Right forelimb (tissue), 1 donor: ENCODE data around the gene SNAPC2.
"Not testable (repeated sequence)": the region's sequence is repeated elsewhere in the genome, so short reads cannot be mapped to it uniquely, and the experiment has no call there.

Experiments used
- DNase-seq: peaks from one replicate; pipeline ENCODE4 v3.0.0-alpha.2; 2018

Gene SNAPC2

DNA sequence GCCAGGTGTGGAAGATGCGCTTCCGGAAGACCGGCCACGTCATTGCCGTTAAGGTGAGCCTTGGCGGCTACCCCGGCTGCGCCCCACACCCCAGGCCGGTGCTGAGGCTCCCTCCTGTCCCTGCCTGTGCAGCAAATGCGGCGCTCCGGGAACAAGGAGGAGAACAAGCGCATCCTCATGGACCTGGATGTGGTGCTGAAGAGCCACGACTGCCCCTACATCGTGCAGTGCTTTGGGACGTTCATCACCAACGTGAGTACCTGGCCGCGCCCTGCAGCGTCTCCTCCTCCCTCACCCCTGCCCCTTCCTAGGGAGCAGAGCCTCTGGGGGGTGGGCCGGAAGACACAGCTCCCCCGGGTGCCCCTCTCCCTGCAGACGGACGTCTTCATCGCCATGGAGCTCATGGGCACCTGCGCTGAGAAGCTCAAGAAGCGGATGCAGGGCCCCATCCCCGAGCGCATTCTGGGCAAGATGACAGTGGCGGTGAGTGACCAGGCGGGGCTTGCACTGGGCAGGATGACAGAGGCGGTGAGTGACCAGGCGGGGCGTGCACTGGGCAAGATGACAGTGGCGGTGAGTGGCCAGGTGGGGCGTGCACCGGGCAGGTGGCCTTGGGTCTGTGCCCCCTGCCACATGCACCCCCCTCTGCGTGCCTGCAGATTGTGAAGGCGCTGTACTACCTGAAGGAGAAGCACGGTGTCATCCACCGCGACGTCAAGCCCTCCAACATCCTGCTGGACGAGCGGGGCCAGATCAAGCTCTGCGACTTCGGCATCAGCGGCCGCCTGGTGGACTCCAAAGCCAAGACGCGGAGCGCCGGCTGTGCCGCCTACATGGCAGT lies 9.6 kb upstream of the SNAPC2 start:
- DNase-seq: no peak

DNA sequence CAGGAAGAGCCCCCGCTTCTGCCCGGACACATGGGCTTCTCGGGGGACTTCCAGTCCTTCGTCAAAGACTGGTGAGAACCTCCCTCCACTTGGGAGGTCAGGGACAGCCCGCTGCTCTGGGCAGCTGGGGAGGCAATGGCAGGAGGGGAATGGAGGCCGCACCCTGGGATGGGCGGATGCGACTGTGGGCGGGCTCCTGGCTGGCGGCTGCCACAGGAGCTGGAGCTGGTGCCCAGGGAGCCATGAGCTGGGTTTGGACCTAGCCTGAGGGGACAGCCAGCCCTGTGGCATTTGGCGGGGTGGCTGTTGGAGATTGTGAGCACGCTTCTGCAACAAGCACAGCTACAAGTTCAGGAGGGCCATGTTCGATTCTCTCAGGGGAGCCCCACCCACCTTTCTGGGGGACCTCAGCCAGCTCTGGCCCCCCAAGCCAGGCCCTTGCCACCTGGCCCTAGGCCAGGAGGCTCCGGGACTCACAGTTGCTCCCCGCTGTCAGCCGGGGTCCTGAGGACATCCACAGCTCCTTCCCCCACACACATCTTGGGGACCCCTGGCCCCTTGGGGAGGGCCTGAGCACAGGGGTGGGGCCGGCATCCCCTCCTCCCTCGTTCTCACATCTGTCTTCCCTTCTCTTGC lies 8.5 kb upstream of the SNAPC2 start:
- DNase-seq: no peak

GRCh38 chr19:7912144-7912696 lies 7.9 kb upstream of the SNAPC2 start:
- DNase-seq: no peak

DNA sequence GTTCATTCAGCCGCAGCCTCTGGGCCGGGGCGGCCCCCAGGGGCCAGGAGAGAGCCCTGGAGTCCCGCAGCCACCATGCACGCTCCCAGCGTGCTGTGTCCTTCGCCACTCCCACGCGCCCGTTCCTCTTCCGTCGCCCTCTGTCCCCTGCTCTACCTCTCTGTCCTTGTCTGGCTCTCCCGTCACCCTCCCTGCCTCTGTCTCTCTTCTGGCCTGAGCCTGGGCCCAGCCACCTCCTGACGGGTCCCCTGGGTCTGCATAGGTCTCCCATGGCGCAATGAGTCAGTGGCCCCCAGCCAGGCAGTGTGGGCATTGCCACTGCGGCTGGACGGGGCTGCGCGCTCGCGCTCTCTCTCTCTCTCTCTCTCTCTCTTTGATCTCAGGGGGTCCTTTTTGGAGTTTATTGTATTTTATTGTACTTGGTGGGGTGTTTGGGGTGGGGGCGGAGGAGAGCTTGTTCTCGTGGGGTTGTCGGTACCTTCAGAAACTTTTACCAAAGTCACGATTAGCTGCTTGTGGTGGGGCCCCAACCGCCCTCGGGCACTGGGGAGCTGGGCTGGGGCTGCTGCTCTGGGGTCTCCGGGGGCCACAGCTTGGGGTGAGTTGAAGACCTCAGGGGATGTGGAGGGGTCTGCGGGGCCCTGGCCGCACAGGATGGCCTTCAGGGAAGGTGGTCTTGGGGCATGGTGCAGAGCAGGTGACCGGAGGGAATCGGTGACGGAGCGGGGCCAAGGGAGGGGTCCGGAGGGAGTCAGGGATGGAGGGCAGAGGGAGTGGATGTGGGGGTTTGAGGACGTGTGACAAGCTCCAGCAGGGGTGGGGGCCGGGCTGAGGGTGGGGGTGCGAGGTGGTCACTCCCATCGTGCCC lies 7.2 kb upstream of the SNAPC2 start:
- no peak for DNase-seq

DNA sequence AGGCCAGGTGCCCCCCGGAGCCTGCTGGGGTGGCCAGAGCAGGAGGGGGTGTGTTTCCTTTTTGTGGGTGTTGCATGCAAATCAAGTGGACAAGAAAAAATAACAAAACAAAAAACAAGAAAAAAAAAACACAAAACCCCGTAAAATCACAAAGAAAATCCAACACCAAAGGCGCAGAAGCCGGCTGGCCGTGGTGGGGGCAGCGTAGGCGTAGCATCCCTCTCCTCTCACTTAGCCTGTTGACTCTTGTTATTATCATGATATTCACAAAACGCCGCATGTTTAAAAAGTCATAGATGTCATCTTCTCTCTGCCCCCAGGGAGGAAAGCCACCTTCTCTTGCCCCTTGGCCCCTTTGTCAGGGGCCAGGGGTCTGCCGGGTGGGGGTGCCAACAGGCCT lies 6.5 kb upstream of the SNAPC2 start:
- no peak for DNase-seq

- DNase-seq: no peak
These were observed 6.0 kb upstream of the SNAPC2 start for GRCh38 chr19:7914099-7914498.

GRCh38 chr19:7914598-7915045 lies 5.5 kb upstream of the SNAPC2 start, which contains the start of gene TGFBR3L:
TSS of gene TGFBR3L (plus strand) at chr19:7914830.
- DNase-seq: no peak

- DNase-seq: no peak
These were observed 4.7 kb upstream of the SNAPC2 start for GRCh38 chr19:7915250-7916102.

GRCh38 chr19:7916103-7916954 lies 3.8 kb upstream of the SNAPC2 start:
- DNase-seq: no peak

- DNase-seq: no peak
These were observed 3.2 kb upstream of the SNAPC2 start for GRCh38 chr19:7916955-7917266.

GRCh38 chr19:7917267-7918061 lies 2.7 kb upstream of the SNAPC2 start:
- no peak for DNase-seq

DNA sequence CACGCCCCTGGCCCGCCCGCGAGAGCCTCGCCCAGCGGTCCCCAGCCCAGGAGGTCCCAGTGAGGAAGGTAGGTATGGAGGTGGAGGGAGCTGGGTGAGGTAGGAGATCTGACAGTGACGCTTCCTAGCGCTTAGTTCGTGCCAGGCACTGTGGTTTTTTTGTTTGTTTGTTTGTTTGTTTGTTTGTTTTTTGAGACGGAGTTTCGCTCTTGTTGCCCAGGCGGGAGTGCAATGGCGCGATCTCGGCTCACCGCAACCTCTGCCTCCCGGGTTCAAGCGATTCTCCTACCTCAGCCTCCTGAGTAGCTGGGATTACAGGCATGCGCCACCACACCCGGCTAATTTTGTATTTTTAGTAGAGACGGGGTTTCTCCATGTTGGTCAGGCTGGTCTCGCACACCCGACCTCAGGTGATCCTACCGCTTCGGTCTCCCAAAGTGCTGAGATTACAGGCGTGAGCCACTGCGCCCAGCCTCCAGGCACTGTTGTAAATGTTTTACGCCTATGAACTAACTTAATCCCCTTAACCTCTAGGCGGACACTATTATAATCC lies 2.0 kb upstream of the SNAPC2 start:
- not testable (repeated sequence) for DNase-seq

- DNase-seq: no peak
These were observed 1.3 kb upstream of the SNAPC2 start for GRCh38 chr19:7918615-7919421.

DNA sequence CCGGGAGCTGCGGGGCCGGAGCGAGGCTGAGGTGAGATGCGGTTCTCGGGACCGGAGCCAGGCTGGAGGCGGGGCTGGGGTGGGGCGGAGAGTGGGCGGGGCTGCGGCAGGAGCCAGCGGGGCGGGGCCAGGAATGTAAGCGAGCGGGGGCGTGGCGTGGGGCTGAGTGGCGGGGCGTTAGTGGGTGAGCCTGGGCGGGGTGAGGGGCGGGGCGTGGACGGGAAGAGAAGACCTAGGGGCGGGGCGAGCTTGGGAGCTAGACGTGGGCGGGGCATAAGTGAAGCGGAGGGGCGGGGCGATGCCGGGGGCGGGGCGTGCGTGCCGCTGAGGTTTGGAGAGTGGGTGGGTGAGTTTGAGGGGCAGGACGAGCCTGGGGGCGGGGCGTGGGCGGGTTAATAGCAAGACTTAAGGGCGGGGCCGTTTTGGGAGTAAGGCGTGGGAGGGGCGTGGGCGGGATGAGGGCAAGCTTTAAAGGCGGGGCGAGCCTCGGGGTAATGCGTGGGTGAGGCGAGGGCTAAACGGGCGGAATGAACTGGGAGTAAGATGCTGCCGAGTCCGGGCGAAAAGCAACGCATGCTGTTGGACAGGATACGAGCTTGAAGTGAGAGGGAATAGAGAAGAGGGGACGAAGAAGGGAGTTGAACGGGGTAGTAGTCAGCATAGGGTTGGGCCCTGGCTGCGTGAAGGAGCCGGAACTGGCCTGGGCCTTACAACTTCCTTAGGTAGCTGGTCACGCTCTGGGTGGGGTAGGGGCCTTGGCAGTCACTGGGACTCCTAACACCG lies 572 bp downstream of the SNAPC2 start:
- DNase-seq: peak; percentile 100

GRCh38 chr19:7921302-7921966 lies 1.3 kb downstream of the SNAPC2 start:
- no peak for DNase-seq

GRCh38 chr19:7921967-7922835 lies 2.1 kb downstream of the SNAPC2 start:
- no peak for DNase-seq

GRCh38 chr19:7922836-7923195 lies 2.7 kb downstream of the SNAPC2 start:
- no peak for DNase-seq
